Measurements from ENCODE around the gene CFAP20DC. TPM values are rescaled to one million over a fixed set of nuclear protein-coding genes. Genes with fewer than 3 reads are reported as not detected.

CFAP20DC gene
- total and polyA plus RNA-seq, 2 of the 13 experiments (the other 11 are each of a cell fraction or from before 2014, with no cell fraction given): not detected

GRCh38 chr3:58868097-58868779, 181.6 kb downstream of the CFAP20DC start (continued):
- TF ChIP-seq IKZF4 (CRISPR knock-in tag; IDR thresholded peaks at IDR 0.05; ENCODE audit: borderline replicate concordance, low read depth, not compliant biosample characterization) (no peak), PHF5A (CRISPR knock-in tag; IDR thresholded peaks at IDR 0.05; ENCODE audit: low read depth, unreplicated experiment) (no peak), NFIC (IDR thresholded peaks at IDR 0.05; ENCODE audit: low read length) (no peak)

DNA sequence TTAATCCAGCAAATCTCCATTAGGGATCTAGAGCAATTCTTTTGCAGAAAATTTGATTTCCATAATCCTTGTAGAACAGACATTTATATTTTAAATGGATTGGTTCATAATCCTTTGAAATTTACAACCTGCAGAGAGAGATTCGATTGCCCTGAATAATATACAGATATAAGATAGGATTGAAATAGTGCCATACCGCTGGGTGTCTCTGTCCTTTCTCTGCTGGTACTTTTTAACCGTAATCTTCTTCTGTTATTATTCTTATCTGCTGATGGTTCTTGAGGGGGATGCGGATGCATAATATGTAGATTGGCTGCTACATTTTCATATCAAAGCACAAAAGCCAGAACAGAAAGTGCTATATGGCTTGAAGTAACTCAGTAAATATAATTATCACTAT, 182.2 kb downstream of the CFAP20DC start:
- CTCF ChIA-PET (ENCODE audit: low intra/inter-chr PET ratio, low total read pairs): no interaction called here
- no peak overlapping the region for H3K4me3 ChIP-seq (replicated peaks in 1 of 3; ENCODE audit: insufficient read depth in 1 of 3, low read depth in 2 of 3, low read length in 3 of 3)
- no peak for TF ChIP-seq ZNF510 (CRISPR knock-in tag; IDR thresholded peaks at IDR 0.05; ENCODE audit: low read depth)
- TF ChIP-seq IRF1 (CRISPR knock-in tag; IDR thresholded peaks at IDR 0.05; ENCODE audit: low read depth): no peak
- TF ChIP-seq, protein P1, sequence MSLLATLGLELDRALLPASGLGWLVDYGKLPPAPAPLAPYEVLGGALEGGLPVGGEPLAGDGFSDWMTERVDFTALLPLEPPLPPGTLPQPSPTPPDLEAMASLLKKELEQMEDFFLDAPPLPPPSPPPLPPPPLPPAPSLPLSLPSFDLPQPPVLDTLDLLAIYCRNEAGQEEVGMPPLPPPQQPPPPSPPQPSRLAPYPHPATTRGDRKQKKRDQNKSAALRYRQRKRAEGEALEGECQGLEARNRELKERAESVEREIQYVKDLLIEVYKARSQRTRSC (CRISPR knock-in tag; IDR thresholded peaks at IDR 0.05; ENCODE audit: low read depth): no peak
- no peak for TF ChIP-seq ZNF619 (CRISPR knock-in tag; IDR thresholded peaks at IDR 0.05)
- no peak for TF ChIP-seq ESRRA (CRISPR knock-in tag; IDR thresholded peaks at IDR 0.05; ENCODE audit: low read depth)
- no peak for TF ChIP-seq KLF9 (CRISPR knock-in tag; IDR thresholded peaks at IDR 0.05; ENCODE audit: low read depth)
- no peak for TF ChIP-seq GTF2F1 (IDR thresholded peaks at IDR 0.05; ENCODE audit: low read length)
- no peak for TF ChIP-seq FOSL2 (CRISPR knock-in tag; IDR thresholded peaks at IDR 0.05)
- no peak for TF ChIP-seq MLX (CRISPR knock-in tag; IDR thresholded peaks at IDR 0.05)
- no peak for TF ChIP-seq RBAK (CRISPR knock-in tag; IDR thresholded peaks at IDR 0.05)
- TF ChIP-seq DNMT3B (CRISPR knock-in tag; conservative IDR thresholded peaks at IDR 0.05): no peak
- no peak for TF ChIP-seq CBX1 (IDR thresholded peaks at IDR 0.05; ENCODE audit: low read depth)
- TF ChIP-seq, protein P2, sequence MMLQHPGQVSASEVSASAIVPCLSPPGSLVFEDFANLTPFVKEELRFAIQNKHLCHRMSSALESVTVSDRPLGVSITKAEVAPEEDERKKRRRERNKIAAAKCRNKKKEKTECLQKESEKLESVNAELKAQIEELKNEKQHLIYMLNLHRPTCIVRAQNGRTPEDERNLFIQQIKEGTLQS (CRISPR knock-in tag; IDR thresholded peaks at IDR 0.05): no peak
- TF ChIP-seq, protein P3, sequence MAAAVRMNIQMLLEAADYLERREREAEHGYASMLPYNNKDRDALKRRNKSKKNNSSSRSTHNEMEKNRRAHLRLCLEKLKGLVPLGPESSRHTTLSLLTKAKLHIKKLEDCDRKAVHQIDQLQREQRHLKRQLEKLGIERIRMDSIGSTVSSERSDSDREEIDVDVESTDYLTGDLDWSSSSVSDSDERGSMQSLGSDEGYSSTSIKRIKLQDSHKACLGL (CRISPR knock-in tag; IDR thresholded peaks at IDR 0.05): no peak
- no peak for TF ChIP-seq NR1H2 (CRISPR knock-in tag; IDR thresholded peaks at IDR 0.05; ENCODE audit: borderline replicate concordance, low read depth)
- TF ChIP-seq ZNF605 (CRISPR knock-in tag; IDR thresholded peaks at IDR 0.05): no peak
- no peak for TF ChIP-seq MYNN (CRISPR knock-in tag; IDR thresholded peaks at IDR 0.05; ENCODE audit: low read depth)
- TF ChIP-seq, protein P4, sequence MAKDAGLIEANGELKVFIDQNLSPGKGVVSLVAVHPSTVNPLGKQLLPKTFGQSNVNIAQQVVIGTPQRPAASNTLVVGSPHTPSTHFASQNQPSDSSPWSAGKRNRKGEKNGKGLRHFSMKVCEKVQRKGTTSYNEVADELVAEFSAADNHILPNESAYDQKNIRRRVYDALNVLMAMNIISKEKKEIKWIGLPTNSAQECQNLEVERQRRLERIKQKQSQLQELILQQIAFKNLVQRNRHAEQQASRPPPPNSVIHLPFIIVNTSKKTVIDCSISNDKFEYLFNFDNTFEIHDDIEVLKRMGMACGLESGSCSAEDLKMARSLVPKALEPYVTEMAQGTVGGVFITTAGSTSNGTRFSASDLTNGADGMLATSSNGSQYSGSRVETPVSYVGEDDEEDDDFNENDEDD (CRISPR knock-in tag; IDR thresholded peaks at IDR 0.05; ENCODE audit: borderline replicate concordance): no peak
- no peak overlapping the region for H3K9ac ChIP-seq (ENCODE audit: insufficient read depth, low read depth, low read length)
- BruUV-seq (replicated peaks): no TSS peak
- no peak overlapping the region for H3K4me2 ChIP-seq (ENCODE audit: low read depth, low read length)
- no peak overlapping the region for H2AFZ ChIP-seq (ENCODE audit: low read length)
- no peaks in the 10 kb centered on the region for H3K27me3 ChIP-seq (ENCODE audit: control insufficient read depth in 1 of 2, insufficient read depth in 2 of 2, low read length in 2 of 2)
- ATAC-seq: no peak
- intact Hi-C loops (cut with micrococcal nuclease; ENCODE audit: unreplicated experiment) (no loop called here), in situ Hi-C loops (cut with HindIII; ENCODE audit: extremely low pct_ligation_motif_present, low pct_unique_long_range_greater_than_20kb) (no loop called here)
- H3K4me1 ChIP-seq (ENCODE audit: insufficient read depth, low read length): no peaks in the 10 kb centered on the region
- WGBS (ENCODE audit: low lambda C conversion rate): 26% methylated on average over 4 of the region's 4 CpGs
- no peaks in the 10 kb centered on the region for H3K79me2 ChIP-seq (ENCODE audit: insufficient read depth, low read length)
- no peak overlapping the region for H3K27ac ChIP-seq (ENCODE audit: extremely low read length, insufficient read depth, low read length)
- DNase-seq (ENCODE audit: low spot score): no peak
- POLR2A ChIA-PET: no interaction called here
- H3K36me3 ChIP-seq (replicated peaks in 1 of 2; ENCODE audit: control insufficient read depth in 1 of 2, insufficient read depth in 2 of 2, low read length in 2 of 2): no peaks in the 10 kb centered on the region
- H3K9me3 ChIP-seq (ENCODE audit: low read length): no peaks in the 10 kb centered on the region
- FAIRE-seq: no peak
- no peaks in the 10 kb centered on the region for H4K20me1 ChIP-seq (ENCODE audit: insufficient read depth, low read length)

Measured in HepG2 (cell line).